Kidney epithelial cell (primary cell): ENCODE data around the gene GBP4. TPM values are rescaled to one million over a fixed set of nuclear protein-coding genes. Genes with fewer than 3 reads are reported as not detected.

Experiments
- DNase-seq: peaks from one replicate; pipeline ENCODE4 v3.0.0-alpha.2; 2010; ENCODE audit warnings: low read depth
- H3K27me3 ChIP-seq: 2 replicates; pipeline ENCODE4 v1.6.0; 2011; ENCODE audit warnings: low read length; ENCODE audit not compliant: control insufficient read depth, insufficient read depth
- H3K36me3 ChIP-seq: 2 replicates; pipeline ENCODE4 v1.5.1; 2011; ENCODE audit warnings: low read length; ENCODE audit not compliant: control insufficient read depth, insufficient read depth
- H3K4me3 ChIP-seq: 2 replicates; pipeline ENCODE4 v1.5.1; 2011; ENCODE audit warnings: low read depth, mild to moderate bottlenecking, control low read depth, low read length
- total RNA-seq: library from RNA; depleted of rRNA; stranded (reverse); fragments of >200 nt; gene quantifications from 2 replicates; pipeline ENCODE4 v1.2.3, GENCODE V29; 2015
- TF ChIP-seq, protein P1 (sequence below): IDR thresholded peaks from 2 replicates; pipeline ENCODE4 v1.5.1; 2011; ENCODE audit warnings: mild to moderate bottlenecking, moderate library complexity, low read length, control low read depth, inconsistent platforms; ENCODE audit not compliant: insufficient read depth, poor library complexity, severe bottlenecking

GBP4 gene
- total RNA-seq, 1 donor from 2014 or later = 0.50 TPM

DNA sequence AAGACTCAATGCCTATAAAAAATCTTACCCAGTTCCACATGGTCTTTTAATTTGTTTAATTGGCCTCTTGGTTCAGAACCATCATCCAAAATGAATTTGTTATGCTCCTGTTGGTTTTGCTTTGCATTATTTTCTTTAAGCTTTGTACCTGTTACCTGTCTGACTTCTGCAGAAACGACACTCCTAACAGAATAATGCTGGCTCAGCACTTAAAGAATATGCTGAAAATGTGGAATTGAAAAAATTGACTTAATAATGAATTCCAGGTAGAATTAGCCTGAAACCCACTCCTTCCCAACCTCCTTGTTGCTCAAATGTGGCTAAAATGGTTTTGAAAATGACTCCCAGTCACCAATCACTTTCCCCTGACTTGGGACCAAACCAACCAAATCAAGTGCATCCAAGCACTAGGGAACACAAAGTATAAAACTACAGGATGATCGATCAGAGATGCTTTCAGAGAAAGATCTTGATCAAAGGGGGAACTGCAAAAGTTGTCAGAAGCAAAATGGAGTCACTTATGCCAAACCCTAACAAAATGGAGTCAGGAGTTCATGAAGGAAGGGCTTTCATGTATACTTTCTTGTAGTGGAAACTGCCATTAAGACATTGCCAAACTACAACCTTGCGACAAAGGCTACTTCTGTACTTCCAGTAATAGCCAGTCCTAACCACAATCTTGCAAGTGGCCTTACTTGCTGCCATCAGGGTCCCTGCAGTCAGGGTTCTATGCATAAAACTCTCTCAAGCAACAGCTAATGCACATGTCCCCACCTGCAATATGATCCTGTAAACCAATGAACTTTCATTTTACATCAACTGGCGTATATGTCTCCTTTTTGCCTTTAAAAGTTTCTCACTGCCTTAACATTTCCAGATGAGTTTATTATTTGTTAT lies 28.3 kb downstream of the GBP4 start:
- H3K4me3 ChIP-seq = no peak overlapping the region
- TF ChIP-seq, protein P1, sequence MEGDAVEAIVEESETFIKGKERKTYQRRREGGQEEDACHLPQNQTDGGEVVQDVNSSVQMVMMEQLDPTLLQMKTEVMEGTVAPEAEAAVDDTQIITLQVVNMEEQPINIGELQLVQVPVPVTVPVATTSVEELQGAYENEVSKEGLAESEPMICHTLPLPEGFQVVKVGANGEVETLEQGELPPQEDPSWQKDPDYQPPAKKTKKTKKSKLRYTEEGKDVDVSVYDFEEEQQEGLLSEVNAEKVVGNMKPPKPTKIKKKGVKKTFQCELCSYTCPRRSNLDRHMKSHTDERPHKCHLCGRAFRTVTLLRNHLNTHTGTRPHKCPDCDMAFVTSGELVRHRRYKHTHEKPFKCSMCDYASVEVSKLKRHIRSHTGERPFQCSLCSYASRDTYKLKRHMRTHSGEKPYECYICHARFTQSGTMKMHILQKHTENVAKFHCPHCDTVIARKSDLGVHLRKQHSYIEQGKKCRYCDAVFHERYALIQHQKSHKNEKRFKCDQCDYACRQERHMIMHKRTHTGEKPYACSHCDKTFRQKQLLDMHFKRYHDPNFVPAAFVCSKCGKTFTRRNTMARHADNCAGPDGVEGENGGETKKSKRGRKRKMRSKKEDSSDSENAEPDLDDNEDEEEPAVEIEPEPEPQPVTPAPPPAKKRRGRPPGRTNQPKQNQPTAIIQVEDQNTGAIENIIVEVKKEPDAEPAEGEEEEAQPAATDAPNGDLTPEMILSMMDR = no peak
- no peaks in the 10 kb centered on the region for H3K36me3 ChIP-seq
- no peak for DNase-seq
- H3K27me3 ChIP-seq = no peaks in the 10 kb centered on the region

DNA sequence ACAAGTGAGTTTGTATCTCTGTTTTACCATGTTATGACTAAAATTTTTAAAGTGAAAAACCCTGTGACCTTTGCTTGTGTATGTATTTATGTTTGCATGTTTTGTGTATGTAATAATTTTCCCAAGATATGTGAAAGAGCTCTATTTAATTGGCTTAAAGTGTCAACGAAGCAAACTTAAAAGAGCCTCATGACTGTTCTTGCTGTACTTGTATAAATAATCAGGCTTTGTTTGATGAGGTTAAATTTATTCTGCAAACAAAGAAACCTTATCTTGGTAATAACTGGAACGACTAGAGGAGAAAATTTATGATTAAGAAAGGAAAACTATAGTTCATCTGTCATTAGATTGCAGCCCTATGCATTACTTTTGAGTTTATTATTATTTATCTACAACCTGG lies 29.6 kb downstream of the GBP4 start:
- DNase-seq = no peak
- TF ChIP-seq, protein P1 = no peak
- no peaks in the 10 kb centered on the region for H3K27me3 ChIP-seq
- H3K4me3 ChIP-seq = no peak overlapping the region
- H3K36me3 ChIP-seq = no peaks in the 10 kb centered on the region

DNA sequence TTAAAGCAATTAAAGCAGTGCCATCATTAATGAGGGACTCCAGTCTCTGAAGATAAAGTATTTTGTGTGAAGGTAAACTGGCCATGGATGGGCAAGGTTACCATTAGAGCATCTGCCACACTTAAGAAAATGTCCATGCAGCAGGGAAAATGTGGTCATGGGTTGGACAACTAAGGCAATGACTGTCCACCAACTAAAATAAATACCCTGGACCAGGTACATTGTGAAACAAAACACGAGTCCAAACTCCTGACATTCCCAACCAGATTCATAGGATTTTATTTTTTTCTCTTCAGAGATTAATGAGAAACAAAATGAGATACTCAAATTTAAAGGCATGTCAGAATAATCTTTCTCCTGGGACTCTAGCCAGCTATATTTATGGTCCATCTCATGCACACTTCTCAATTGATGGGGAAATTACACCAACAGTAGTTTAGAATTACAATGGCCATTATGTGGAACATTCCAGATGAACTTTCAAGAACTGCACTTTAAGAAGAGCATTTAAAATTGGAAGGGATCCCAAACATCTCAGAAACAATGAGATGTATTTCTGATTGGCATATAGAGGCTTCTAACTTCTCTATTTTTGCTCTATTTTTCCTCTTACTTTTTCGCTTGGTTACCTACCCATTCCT lies 31.0 kb downstream of the GBP4 start:
- TF ChIP-seq, protein P1 = no peak
- Histone ChIP-seq H3K36me3 (no peaks in the 10 kb centered on the region), H3K4me3 (no peak overlapping the region), H3K27me3 (no peaks in the 10 kb centered on the region)
- DNase-seq = no peak

DNA sequence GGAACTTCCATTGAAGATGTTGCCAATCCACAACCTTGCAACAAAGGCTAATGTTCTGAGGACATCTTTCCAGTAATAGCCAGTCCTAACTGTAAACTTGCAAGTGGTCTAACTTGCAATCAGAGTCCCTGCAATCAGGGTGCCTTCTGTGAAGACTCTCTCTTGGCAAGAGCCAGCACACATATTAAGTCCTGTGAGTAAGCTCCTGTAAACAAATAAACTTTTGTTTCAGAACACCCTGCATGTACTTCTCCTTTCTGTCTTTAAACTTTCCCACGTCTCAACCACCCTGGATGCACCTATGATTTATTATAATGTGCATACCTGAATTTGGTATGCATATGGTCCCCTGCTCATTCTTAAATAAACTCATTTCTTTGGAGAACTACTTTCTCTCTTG lies 32.0 kb downstream of the GBP4 start:
- Histone ChIP-seq H3K27me3 (no peaks in the 10 kb centered on the region), H3K36me3 (no peaks in the 10 kb centered on the region), H3K4me3 (no peak overlapping the region)
- TF ChIP-seq, protein P1 = no peak
- DNase-seq = no peak

DNA sequence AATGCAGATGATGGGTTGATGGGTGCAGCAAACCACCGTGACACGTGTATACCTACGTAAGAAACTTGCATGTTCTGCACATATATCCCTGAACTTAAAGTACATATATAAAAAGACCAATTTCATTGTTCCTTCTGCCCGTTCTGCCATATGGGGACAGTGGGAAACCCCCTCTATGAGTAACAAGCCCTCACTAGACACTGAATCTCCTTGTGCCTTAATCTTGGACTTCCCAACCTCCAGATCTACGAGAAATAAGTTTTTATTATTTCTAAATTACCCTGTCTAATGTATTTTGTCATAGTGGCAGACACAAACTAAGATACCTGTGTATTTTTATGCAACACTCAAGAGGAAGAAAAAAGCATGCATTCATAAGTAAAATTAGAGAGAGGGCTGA lies 32.9 kb downstream of the GBP4 start:
- TF ChIP-seq, protein P1 = no peak
- Histone ChIP-seq H3K4me3 (no peak overlapping the region), H3K27me3 (no peaks in the 10 kb centered on the region), H3K36me3 (no peaks in the 10 kb centered on the region)
- no peak for DNase-seq

DNA sequence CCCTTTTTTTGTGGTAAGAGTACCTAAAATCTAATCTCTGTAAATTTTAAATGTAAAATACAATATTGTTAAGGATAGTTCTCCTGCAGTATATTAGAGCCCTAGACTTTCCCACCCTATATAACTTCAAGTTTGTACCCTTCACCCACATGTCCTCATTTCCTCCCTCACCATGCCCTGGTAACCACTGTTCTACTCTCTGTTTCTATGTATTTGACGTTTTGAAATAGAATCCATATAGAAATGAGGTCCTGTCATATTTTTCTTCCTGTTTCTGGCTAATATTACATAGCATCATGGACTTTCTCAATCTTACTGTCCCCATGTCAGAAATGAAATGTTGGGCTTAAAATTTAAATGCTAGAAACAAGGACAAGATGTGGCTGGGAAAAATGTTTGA lies 47.7 kb downstream of the GBP4 start:
- TF ChIP-seq, protein P1 = no peak
- no peak overlapping the region for H3K4me3 ChIP-seq
- DNase-seq = no peak
- no peaks in the 10 kb centered on the region for H3K27me3 ChIP-seq
- no peaks in the 10 kb centered on the region for H3K36me3 ChIP-seq
